ENCODE results near the gene GRIK5.

The GRIK5 gene

DNA sequence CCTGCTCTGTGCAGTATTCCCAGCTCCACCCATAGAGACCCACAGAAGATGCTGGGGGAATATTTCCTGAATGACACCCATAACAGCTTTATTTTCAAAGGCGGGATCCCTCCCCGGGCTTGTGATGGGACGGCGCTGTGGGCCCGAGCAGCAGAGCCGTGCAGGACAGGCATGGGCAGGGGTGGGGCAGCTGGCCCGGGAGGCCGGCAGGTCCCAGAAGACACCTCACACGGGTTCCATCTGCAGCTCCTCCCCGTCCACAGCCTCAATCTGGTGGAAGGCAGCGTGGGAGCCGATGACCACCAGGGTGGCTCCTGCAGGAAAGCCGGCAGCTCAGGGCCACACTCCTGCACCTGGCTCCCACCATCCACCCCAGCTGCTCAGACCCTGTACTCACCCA, 113.4 kb downstream of the GRIK5 start:
- DNase-seq (ENCODE audit: low spot score) = no peak

DNA sequence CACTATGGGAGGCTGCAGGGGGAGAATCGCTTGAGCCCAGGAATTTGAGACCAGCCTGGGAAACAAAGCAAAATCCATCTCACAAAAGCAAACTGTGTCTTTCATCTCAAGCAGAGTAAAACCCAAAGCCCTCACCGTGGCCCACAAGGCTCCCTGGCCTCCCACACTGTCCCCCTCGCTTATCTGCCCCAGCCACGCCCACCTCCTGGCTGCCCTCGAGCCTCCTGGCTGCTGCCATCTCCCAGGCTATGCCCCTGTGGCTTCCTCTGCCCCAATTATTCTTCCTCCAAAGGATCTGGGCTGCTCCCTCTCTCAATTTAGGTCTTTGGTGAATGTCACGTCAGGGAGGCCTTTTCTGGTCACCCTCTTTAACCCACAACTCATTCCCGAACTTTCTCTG, 114.5 kb downstream of the GRIK5 start:
- DNase-seq (ENCODE audit: low spot score) = no peak

DNA sequence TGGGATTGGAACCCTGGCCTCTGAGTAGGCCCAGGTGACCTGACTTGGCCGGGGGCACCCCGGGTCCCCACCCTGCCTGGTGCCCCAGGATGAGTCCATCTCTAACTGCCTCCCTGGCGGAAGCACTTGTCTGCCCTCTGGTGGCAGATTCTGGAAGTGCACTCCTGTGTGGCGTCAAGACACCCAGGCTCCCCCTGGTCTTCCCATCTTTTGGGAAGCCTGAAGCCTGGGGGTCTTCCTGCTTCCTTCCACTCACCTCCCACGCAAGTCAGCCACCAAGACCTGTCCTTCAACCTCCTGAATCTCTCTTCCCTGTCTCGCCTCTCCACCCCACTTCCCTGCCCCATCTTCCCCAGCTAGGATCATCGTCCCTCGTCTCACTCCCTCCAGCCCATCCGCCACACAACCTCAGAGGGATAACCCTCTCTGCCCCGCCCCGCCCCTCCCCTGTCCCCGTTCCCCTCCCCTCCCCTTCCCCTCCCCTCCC, 118.3 kb downstream of the GRIK5 start:
- DNase-seq (ENCODE audit: low spot score) = peak; percentile 88
